Choroid plexus epithelial cell (primary cell): ENCODE measurements around the gene PRDX5.

Source experiments
- DNase-seq: peaks from one replicate; pipeline ENCODE4 v3.0.0-alpha.2; 2010; ENCODE audit warnings: low read depth
- H3K4me3 ChIP-seq: 2 replicates; pipeline ENCODE4 v1.5.1; 2011; ENCODE audit warnings: low read depth, mild to moderate bottlenecking, control low read depth, low read length, moderate library complexity
- TF ChIP-seq, protein P1 (sequence below): conservative IDR thresholded peaks from 2 replicates; pipeline ENCODE4 v1.5.1; 2011; ENCODE audit warnings: low read depth, mild to moderate bottlenecking, control low read depth, inconsistent platforms, low read length, moderate library complexity

PRDX5 gene

GRCh38 chr11:64348383-64349024 is 30.6 kb downstream of the PRDX5 start:
- DNase-seq = no peak

GRCh38 chr11:64349025-64349387 is 31.1 kb downstream of the PRDX5 start:
- TF ChIP-seq, protein P1, sequence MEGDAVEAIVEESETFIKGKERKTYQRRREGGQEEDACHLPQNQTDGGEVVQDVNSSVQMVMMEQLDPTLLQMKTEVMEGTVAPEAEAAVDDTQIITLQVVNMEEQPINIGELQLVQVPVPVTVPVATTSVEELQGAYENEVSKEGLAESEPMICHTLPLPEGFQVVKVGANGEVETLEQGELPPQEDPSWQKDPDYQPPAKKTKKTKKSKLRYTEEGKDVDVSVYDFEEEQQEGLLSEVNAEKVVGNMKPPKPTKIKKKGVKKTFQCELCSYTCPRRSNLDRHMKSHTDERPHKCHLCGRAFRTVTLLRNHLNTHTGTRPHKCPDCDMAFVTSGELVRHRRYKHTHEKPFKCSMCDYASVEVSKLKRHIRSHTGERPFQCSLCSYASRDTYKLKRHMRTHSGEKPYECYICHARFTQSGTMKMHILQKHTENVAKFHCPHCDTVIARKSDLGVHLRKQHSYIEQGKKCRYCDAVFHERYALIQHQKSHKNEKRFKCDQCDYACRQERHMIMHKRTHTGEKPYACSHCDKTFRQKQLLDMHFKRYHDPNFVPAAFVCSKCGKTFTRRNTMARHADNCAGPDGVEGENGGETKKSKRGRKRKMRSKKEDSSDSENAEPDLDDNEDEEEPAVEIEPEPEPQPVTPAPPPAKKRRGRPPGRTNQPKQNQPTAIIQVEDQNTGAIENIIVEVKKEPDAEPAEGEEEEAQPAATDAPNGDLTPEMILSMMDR = no peak
- no peak for DNase-seq
- H3K4me3 ChIP-seq = no peak overlapping the region

More at GRCh38 chr11:64348383-64349024, 30.6 kb downstream of the PRDX5 start:
- no peak overlapping the region for H3K4me3 ChIP-seq
- TF ChIP-seq, protein P1 = no peak

DNA sequence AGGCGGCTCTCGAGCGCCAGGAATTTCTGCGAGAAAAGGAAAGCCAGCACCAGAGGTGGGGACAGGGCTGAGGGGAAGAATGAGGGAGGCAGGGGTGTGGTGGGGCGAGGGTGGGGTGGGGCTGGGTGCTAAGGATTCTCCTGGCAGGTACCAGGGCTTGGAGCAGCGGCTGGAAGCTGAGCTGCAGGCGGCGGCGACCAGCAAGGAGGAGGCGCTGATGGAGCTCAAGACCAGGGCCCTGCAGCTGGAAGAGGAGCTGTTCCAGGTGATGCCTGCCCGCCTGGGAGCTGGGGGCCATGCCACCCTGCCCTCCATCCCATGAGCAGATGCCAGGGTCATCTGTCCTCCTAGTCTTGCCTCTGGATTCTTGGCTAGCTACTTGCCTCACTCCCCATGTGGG is 31.5 kb downstream of the PRDX5 start:
- DNase-seq = no peak
- TF ChIP-seq, protein P1 = no peak

GRCh38 chr11:64351136-64351631 is 33.3 kb downstream of the PRDX5 start:
- no peak for DNase-seq
- H3K4me3 ChIP-seq = no peak overlapping the region
- TF ChIP-seq, protein P1 = no peak

More for the DNA sequence above, 31.5 kb downstream of the PRDX5 start:
- no peak overlapping the region for H3K4me3 ChIP-seq

DNA sequence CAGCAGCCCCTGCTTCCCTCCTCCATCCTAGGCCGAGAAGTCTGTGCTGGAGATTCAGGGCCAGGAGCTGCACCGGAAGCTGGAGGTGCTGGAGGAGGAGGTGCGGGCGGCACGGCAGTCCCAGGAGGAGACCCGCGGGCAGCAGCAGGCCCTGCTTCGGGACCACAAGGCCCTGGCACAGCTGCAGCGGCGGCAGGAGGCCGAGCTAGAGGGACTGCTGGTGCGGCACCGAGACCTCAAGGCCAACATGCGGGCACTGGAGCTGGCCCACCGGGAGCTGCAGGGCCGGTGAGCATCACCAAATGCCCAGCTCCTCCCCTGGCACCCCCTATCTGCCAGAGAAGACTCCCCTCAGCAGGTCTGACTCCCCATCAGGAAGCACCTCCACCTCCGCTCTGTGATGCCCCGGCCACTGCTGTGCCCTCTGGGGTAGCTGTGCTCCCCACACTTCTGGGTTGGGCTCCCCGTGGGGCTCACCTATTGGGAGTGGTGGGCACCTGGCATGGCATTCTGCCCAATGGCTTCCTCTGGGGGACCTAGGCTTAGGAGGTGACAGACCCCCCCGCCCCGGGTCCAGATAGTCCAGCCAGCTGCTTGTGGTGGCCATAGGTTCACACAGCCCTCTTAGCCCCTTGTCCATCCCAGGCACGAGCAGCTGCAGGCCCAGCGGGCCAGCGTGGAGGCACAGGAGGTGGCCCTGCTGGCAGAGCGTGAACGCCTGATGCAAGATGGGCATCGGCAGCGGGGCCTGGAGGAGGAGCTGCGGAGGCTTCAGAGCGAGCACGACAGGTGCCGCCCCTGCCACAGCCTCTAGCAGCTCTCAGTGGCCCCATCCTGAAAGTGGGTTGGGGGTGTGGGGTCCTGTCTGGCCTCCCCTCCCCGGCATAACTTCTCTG is 34.4 kb downstream of the PRDX5 start:
- H3K4me3 ChIP-seq = no peak overlapping the region
- DNase-seq = no peak
- TF ChIP-seq, protein P1 = no peak

GRCh38 chr11:64352995-64353714 is 35.2 kb downstream of the PRDX5 start:
- TF ChIP-seq, protein P1 = no peak
- H3K4me3 ChIP-seq = no peak overlapping the region
- no peak for DNase-seq
